ENCODE results near the gene SULT2A1. TPM values are rescaled to one million over a fixed set of nuclear protein-coding genes. Genes with fewer than 3 reads are reported as not detected.
"Not testable (repeated sequence)": the region's sequence is repeated elsewhere in the genome, so short reads cannot be mapped to it uniquely, and the experiment has no call there.

SULT2A1 gene
- total RNA-seq, 4 donors from 2014 or later = 0.32 to 0.96 TPM; not detected in 2

GRCh38 chr19:47860602-47861297 lies 25.4 kb downstream of the SULT2A1 start:
- H3K27ac ChIP-seq = no peak overlapping the region
- no peaks in the 10 kb centered on the region for H3K9me3 ChIP-seq
- in situ Hi-C loops (cut with MboI; ENCODE audit: low pct_ligation_motif_present in 1 of 4, low pct_unique_long_range_greater_than_20kb in 1 of 4, low sequenced_read_pairs in 3 of 4) = no loop called here
- no peak overlapping the region for H3K4me3 ChIP-seq
- DNase-seq = no peak
- TF ChIP-seq POLR2AphosphoS5 (IDR thresholded peaks at IDR 0.05) (no peak), POLR2A (IDR thresholded peaks at IDR 0.05) (no peak), EP300 (IDR thresholded peaks at IDR 0.05; ENCODE audit: low read depth) (no peak), CTCF (IDR thresholded peaks at IDR 0.05) (no peak)
- no peaks in the 10 kb centered on the region for H3K4me1 ChIP-seq
- intact Hi-C loops (cut with DNase I; ENCODE audit: low total_unique reads) = loop anchor here (10.0 kb wide), 1 partner anchor 96 kb away; no protein-coding TSS in a partner anchor
- WGBS, 2 donors (ENCODE audit: low coverage in 1 of 2) = 71 to 96% methylated on average over 4 to 32 of the region's 34 CpGs
- peaks cover 6% of the 10 kb centered on the region for H3K27me3 ChIP-seq
- H3K36me3 ChIP-seq = no peaks in the 10 kb centered on the region

GRCh38 chr19:47859838-47860237 lies 26.3 kb downstream of the SULT2A1 start:
- H3K4me3 ChIP-seq; H3K27ac ChIP-seq; H3K9me3 ChIP-seq; DNase-seq; H3K36me3 ChIP-seq; in situ Hi-C loops (cut with MboI; ENCODE audit: low pct_ligation_motif_present in 1 of 4, low pct_unique_long_range_greater_than_20kb in 1 of 4, low sequenced_read_pairs in 3 of 4); H3K4me1 ChIP-seq: not testable (repeated sequence)
- intact Hi-C loops (cut with DNase I; ENCODE audit: low total_unique reads) = loop anchor here (10.0 kb wide), 1 partner anchor 95 kb away; no protein-coding TSS in a partner anchor
- peaks cover 13% of the 10 kb centered on the region for H3K27me3 ChIP-seq
- no CpG with 5 or more reads among the region's 17 CpGs for WGBS, 2 donors (ENCODE audit: low coverage in 1 of 2)

DNA sequence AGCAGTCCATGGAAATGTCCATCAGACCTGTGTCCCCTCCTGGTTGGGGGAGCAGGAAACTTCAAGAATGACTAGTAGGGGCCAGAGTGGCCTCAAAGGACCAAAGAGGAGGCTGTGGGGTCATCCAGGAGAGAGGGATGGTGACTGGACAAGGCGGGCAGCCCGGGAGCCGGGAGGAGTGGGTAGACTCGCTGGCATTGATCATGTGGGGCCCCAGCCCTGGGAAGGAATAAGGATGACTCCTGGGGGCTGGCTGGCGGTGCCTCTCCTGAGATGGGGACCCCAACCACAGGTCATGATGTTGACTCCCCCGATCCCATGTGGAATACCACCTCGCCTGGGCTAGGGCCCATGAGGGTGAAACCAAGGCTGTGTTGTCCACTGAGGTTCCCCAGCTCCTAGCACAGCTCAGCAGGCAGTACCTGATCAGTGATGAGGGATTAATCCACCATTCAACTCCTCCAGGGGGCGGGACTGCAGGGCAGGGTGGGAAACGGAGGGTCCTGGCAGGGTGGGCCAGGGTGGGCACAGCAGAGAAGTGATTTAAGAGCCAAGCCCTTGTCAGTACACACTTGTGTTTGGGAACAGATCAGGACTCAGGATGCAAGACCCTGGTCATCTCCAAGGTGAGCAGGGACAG lies 27.3 kb downstream of the SULT2A1 start, which contains the start of gene TPRX2:
Gene TPRX2, plus strand, starts transcription at position 590 of the 640 bp plus-strand sequence. Its CDS starts 12 bp downstream, at position 602.
- 80% methylated on average over 7 of the region's 9 CpGs; no CpG with 5 or more reads in 1 of the 2 donors for WGBS, 2 donors (ENCODE audit: low coverage in 1 of 2)
- in situ Hi-C loops (cut with MboI; ENCODE audit: low pct_ligation_motif_present in 1 of 4, low pct_unique_long_range_greater_than_20kb in 1 of 4, low sequenced_read_pairs in 3 of 4); DNase-seq; H3K36me3 ChIP-seq; H3K4me3 ChIP-seq; H3K4me1 ChIP-seq; H3K27ac ChIP-seq; H3K9me3 ChIP-seq; intact Hi-C loops (cut with DNase I; ENCODE audit: low total_unique reads): not testable (repeated sequence)
- peaks cover 24% of the 10 kb centered on the region for H3K27me3 ChIP-seq

GRCh38 chr19:47858231-47858630 lies 27.9 kb downstream of the SULT2A1 start:
- 80% methylated on average over 9 of the region's 9 CpGs; no CpG with 5 or more reads in 1 of the 2 donors for WGBS, 2 donors (ENCODE audit: low coverage in 1 of 2)
- H3K36me3 ChIP-seq; H3K4me3 ChIP-seq; DNase-seq; H3K4me1 ChIP-seq; intact Hi-C loops (cut with DNase I; ENCODE audit: low total_unique reads); in situ Hi-C loops (cut with MboI; ENCODE audit: low pct_ligation_motif_present in 1 of 4, low pct_unique_long_range_greater_than_20kb in 1 of 4, low sequenced_read_pairs in 3 of 4); H3K9me3 ChIP-seq; H3K27ac ChIP-seq: not testable (repeated sequence)
- H3K27me3 ChIP-seq = peaks cover 28% of the 10 kb centered on the region

- WGBS, 2 donors (ENCODE audit: low coverage in 1 of 2) = 58 to 63% methylated on average over 4 of the region's 4 CpGs
- no peak for DNase-seq
- H3K27me3 ChIP-seq = peaks cover 63% of the 10 kb centered on the region
- no peak overlapping the region for H3K27ac ChIP-seq
- H3K4me3 ChIP-seq = no peak overlapping the region
- intact Hi-C loops (cut with DNase I; ENCODE audit: low total_unique reads) (no loop called here), in situ Hi-C loops (cut with MboI; ENCODE audit: low pct_ligation_motif_present in 1 of 4, low pct_unique_long_range_greater_than_20kb in 1 of 4, low sequenced_read_pairs in 3 of 4) (no loop called here)
- TF ChIP-seq EP300 (IDR thresholded peaks at IDR 0.05; ENCODE audit: low read depth) = no peak
- TF ChIP-seq POLR2A (IDR thresholded peaks at IDR 0.05) = no peak
- no peak for TF ChIP-seq POLR2AphosphoS5 (IDR thresholded peaks at IDR 0.05)
- no peak for TF ChIP-seq CTCF (IDR thresholded peaks at IDR 0.05)
- H3K36me3 ChIP-seq = no peaks in the 10 kb centered on the region
- H3K4me1 ChIP-seq = no peaks in the 10 kb centered on the region
- H3K9me3 ChIP-seq = no peaks in the 10 kb centered on the region
These were observed 31.7 kb downstream of the SULT2A1 start for GRCh38 chr19:47854459-47854858.
